Keratinocyte (primary cell): ENCODE results near the gene CRADD. TPM values are rescaled to one million over a fixed set of nuclear protein-coding genes. Genes with fewer than 3 reads are reported as not detected.

ENCODE experiments used
- DNase-seq: peaks from one replicate; pipeline ENCODE4 v3.0.0-alpha.2; 2011; ENCODE audit warnings: low read depth, missing footprints, low spot score
- FAIRE-seq: peaks from 2 replicates; lab custom pipeline; 2011; peaks lifted over from hg19 to GRCh38; lab: Jason Lieb, UNC
- H2AFZ ChIP-seq: 2 replicates; pipeline ENCODE4 v1.6.0; 2012; ENCODE audit warnings: low read length, control low read depth, inconsistent platforms; ENCODE audit not compliant: control insufficient read depth
- H3K27ac ChIP-seq: 2 replicates; pipeline ENCODE4 v1.5.1; 2011; ENCODE audit warnings: low read length; ENCODE audit not compliant: control insufficient read depth, insufficient read depth
- H3K27me3 ChIP-seq: 3 replicates; pipeline ENCODE4 v1.6.0; 2011; ENCODE audit warnings: low read length; ENCODE audit not compliant: control insufficient read depth, insufficient read depth; ENCODE audit errors: extremely low read depth
- H3K36me3 ChIP-seq, 2 experiments: 2 replicates in 1 of 2; 3 replicates in 1 of 2; pipeline ENCODE4 v1.5.1; 2011; ENCODE audit warnings: low read length in 2 of 2, mild to moderate bottlenecking in 1 of 2; ENCODE audit not compliant: control insufficient read depth in 2 of 2, insufficient read depth in 2 of 2; ENCODE audit errors: extremely low read depth in 1 of 2
- H3K4me1 ChIP-seq: 3 replicates; pipeline ENCODE4 v1.5.1; 2011; ENCODE audit warnings: low read length; ENCODE audit not compliant: control insufficient read depth, insufficient read depth; ENCODE audit errors: extremely low read depth
- H3K4me2 ChIP-seq: 3 replicates; pipeline ENCODE4 v1.6.0; 2011; ENCODE audit warnings: low read depth, low read length; ENCODE audit not compliant: control insufficient read depth, insufficient read depth; ENCODE audit errors: extremely low read depth
- H3K4me3 ChIP-seq, 3 experiments: fragments of 200-600 bp in 1 of 3; sonication (generic) in 1 of 3; 2 replicates in 2 of 3; 3 replicates in 1 of 3; pipeline ENCODE4 v1.5.1; 2011 to 2016; ENCODE audit warnings: low read length in 3 of 3, mild to moderate bottlenecking in 3 of 3, control low read depth in 2 of 3, inconsistent platforms in 1 of 3, low read depth in 1 of 3, mixed read lengths in 1 of 3, mixed run types in 1 of 3, moderate library complexity in 1 of 3; ENCODE audit not compliant: control insufficient read depth in 2 of 3, insufficient read depth in 2 of 3; ENCODE audit errors: extremely low read depth in 1 of 3
- H3K79me2 ChIP-seq: 2 replicates; pipeline ENCODE4 v1.6.0; 2012; ENCODE audit warnings: low read length; ENCODE audit not compliant: control insufficient read depth, insufficient read depth
- H3K9ac ChIP-seq: 3 replicates; pipeline ENCODE4 v1.6.0; 2011; ENCODE audit warnings: low read length; ENCODE audit not compliant: control insufficient read depth, insufficient read depth; ENCODE audit errors: extremely low read depth
- H3K9me1 ChIP-seq: 3 replicates; pipeline ENCODE4 v1.6.0; 2011; ENCODE audit warnings: low read length; ENCODE audit not compliant: control insufficient read depth, insufficient read depth; ENCODE audit errors: extremely low read depth
- H3K9me3 ChIP-seq: 2 replicates; pipeline ENCODE4 v1.5.1; 2012; ENCODE audit warnings: low read depth, low read length; ENCODE audit not compliant: control insufficient read depth
- H4K20me1 ChIP-seq: 3 replicates; pipeline ENCODE4 v1.6.0; 2011; ENCODE audit warnings: low read length; ENCODE audit not compliant: control insufficient read depth, insufficient read depth; ENCODE audit errors: extremely low read depth
- EZH2 ChIP-seq: IDR thresholded peaks from one replicate; pipeline ENCODE4 v1.6.1; 2012; ENCODE audit warnings: inconsistent platforms, mild to moderate bottlenecking, low read length, moderate library complexity
- dilution Hi-C: fragments of 300-500 bp; cut with MboI; formaldehyde crosslinking; loops from one replicate; pipeline ENCODE4 v1.7.0; 2020; ENCODE audit warnings: low sequenced_read_pairs; ENCODE audit not compliant: extremely low pct_ligation_motif_present
- polyA plus RNA-seq, 5 experiments: library from polyadenylated mRNA; depleted of rRNA in 3 of 5; stranded (reverse) in 3 of 5; stranded (forward) in 1 of 5; unstranded in 1 of 5; fragments of >200 nt; gene quantifications; 1 replicate in 1 of 5; 2 replicates in 3 of 5; 3 replicates in 1 of 5; pipeline versions ENCODE4 v1.2.1 to v1.2.3, GENCODE V29; 2011 to 2012; ENCODE audit warnings: missing spikeins in 2 of 5, low read depth in 1 of 5, low replicate concordance in 1 of 5
- TF ChIP-seq, protein P1 (sequence below), 3 experiments: IDR thresholded peaks in 1 of 3; conservative IDR thresholded peaks in 1 of 3; optimal IDR thresholded peaks in 1 of 3; 2 replicates in 2 of 3; 3 replicates in 1 of 3; pipeline versions ENCODE3 to v1.5.1; 2011; ENCODE audit warnings: low read length in 3 of 3, mild to moderate bottlenecking in 3 of 3, moderate library complexity in 2 of 3, control low read depth in 1 of 3, inconsistent platforms in 1 of 3; ENCODE audit not compliant: insufficient read depth in 2 of 3; ENCODE audit errors: extremely low read depth in 1 of 3

Gene CRADD
- polyA plus RNA-seq, 1 donor (not counting 4 experiments of a cell fraction or from before 2014, with no cell fraction given), result 11.2 TPM

DNA sequence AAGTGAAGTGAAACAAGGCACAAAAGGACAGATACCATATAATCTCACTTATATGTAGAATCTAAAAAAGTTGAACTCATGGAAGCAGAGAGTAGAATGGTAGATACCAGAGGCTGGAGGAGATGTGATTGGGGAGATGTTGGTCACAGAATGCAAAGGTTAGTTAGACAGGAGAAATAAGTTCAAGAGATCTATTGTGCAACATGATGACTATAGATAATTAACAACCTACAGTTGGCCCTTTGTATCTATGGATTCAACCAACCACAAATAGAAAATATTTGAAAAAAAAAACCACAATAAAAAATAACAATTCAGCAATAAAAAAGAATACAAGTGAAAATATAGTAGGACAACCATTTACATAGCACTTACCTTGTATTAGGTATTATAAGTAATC is 19.3 kb downstream of the CRADD start:
- dilution Hi-C loops, result no loop called here
- no peak for DNase-seq

DNA sequence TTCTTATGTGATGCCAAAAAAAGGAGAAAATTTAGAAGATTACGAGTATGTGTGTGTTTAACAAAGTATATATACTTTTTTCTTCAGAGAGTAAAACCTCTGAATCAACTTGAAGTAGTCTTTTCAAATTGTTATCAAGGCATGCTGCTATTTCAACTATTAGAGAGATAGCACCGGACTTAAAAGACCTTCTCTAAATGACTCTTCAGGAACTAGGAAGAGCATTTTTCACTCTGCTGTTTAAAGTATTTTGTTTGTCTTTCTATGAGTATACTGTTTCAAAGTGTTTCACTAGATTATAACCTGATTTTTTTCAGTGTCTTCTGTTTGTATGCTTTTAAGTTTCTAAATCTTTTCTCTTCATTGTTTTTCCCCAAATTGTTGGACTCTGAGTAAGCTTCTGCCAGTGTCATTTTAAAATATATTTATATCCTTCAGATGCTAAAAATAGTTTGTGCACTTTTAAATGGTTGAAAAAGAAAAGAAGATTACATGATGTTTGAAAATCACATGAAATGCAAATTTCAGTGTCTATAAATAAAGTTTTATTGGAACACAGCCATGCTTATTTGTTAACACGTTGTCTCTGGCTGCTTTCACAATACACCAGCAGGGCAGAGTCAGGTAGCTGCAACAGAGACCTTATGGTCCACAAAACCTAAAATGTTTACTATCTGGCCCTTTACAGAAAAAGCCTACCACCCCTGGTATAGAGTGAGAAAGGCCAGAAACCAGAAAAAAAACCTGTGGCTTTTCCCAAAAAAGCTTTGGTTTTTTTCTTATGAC is 21.3 kb downstream of the CRADD start:
- Histone ChIP-seq H3K36me3 (no peaks in the 10 kb centered on the region), H3K9me3 (no peaks in the 10 kb centered on the region), H3K9ac (no peak overlapping the region), H3K27me3 (no peaks in the 10 kb centered on the region), H3K27ac (peak overlapping the region; percentile 41), H2AFZ (no peak overlapping the region), H4K20me1 (no peaks in the 10 kb centered on the region), H3K9me1 (no peaks in the 10 kb centered on the region), H3K4me1 (peaks cover 28% of the 10 kb centered on the region), H3K79me2 (no peaks in the 10 kb centered on the region), H3K4me2 (peak overlapping the region; percentile 38), H3K4me3 (no peak overlapping the region)
- dilution Hi-C loops, result no loop called here
- DNase-seq (no peak), FAIRE-seq (no peak)
- TF ChIP-seq, protein P1, sequence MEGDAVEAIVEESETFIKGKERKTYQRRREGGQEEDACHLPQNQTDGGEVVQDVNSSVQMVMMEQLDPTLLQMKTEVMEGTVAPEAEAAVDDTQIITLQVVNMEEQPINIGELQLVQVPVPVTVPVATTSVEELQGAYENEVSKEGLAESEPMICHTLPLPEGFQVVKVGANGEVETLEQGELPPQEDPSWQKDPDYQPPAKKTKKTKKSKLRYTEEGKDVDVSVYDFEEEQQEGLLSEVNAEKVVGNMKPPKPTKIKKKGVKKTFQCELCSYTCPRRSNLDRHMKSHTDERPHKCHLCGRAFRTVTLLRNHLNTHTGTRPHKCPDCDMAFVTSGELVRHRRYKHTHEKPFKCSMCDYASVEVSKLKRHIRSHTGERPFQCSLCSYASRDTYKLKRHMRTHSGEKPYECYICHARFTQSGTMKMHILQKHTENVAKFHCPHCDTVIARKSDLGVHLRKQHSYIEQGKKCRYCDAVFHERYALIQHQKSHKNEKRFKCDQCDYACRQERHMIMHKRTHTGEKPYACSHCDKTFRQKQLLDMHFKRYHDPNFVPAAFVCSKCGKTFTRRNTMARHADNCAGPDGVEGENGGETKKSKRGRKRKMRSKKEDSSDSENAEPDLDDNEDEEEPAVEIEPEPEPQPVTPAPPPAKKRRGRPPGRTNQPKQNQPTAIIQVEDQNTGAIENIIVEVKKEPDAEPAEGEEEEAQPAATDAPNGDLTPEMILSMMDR (optimal IDR thresholded peaks at IDR 0.05 in 1 of 3, IDR thresholded peaks at IDR 0.05 in 1 of 3, conservative IDR thresholded peaks at IDR 0.05 in 1 of 3; ENCODE audit: extremely low read depth in 1 of 3, insufficient read depth in 2 of 3, low read length in 3 of 3), result no peak
- no peak for TF ChIP-seq EZH2

More for the DNA sequence above, 19.3 kb downstream of the CRADD start:
- Histone ChIP-seq H2AFZ (no peak overlapping the region), H4K20me1 (no peaks in the 10 kb centered on the region), H3K4me3 (no peak overlapping the region), H3K36me3 (no peaks in the 10 kb centered on the region), H3K9me1 (no peaks in the 10 kb centered on the region), H3K4me1 (peaks cover 21% of the 10 kb centered on the region), H3K27ac (no peak overlapping the region), H3K9ac (no peak overlapping the region), H3K9me3 (no peaks in the 10 kb centered on the region), H3K4me2 (no peak overlapping the region), H3K79me2 (no peaks in the 10 kb centered on the region), H3K27me3 (no peaks in the 10 kb centered on the region)
- no peak for FAIRE-seq
- TF ChIP-seq, protein P1 (optimal IDR thresholded peaks at IDR 0.05 in 1 of 3, IDR thresholded peaks at IDR 0.05 in 1 of 3, conservative IDR thresholded peaks at IDR 0.05 in 1 of 3; ENCODE audit: extremely low read depth in 1 of 3, insufficient read depth in 2 of 3, low read length in 3 of 3), result no peak
- TF ChIP-seq EZH2, result no peak
